Omental fat pad (tissue), 4 donors: ENCODE measurements around the gene DCTN3. TPM values are rescaled to one million over a fixed set of nuclear protein-coding genes. Genes with fewer than 3 reads are reported as not detected.

Source experiments
- ATAC-seq: fragments of 150-250 bp; one replicate; pipeline ENCODE4 v1.9.1; 2016; ENCODE audit warnings: mild to moderate bottlenecking, moderate library complexity; ENCODE audit not compliant: low FRiP score
- DNase-seq: peaks from one replicate; pipeline ENCODE4 v3.0.0-alpha.2; 2019; ENCODE audit warnings: low spot score
- small RNA-seq: library from RNA; depleted of rRNA; stranded (forward); fragments of <200 nt; gene quantifications from one replicate; pipeline ENCODE3, GENCODE V24; 2016
- total RNA-seq, 4 donors: library from RNA; depleted of rRNA; stranded (reverse); fragments of >200 nt; gene quantifications; one replicate each; pipeline ENCODE4 v1.1.0, GENCODE V29; 2016
- TF ChIP-seq, protein P1 (sequence below), 3 donors: fragments of 450-650 bp; IDR thresholded peaks; one replicate each; pipeline ENCODE4 v1.5.1; 2016 to 2017; ENCODE audit warnings: antibody characterized with exemption in 3 of 3, mild to moderate bottlenecking in 3 of 3, moderate library complexity in 2 of 3

DCTN3 gene
- total RNA-seq, 4 donors from 2014 or later = 46.5 to 93.8 (median 75.0) TPM

- ATAC-seq (no peak), DNase-seq (no peak)
- TF ChIP-seq, protein P1, sequence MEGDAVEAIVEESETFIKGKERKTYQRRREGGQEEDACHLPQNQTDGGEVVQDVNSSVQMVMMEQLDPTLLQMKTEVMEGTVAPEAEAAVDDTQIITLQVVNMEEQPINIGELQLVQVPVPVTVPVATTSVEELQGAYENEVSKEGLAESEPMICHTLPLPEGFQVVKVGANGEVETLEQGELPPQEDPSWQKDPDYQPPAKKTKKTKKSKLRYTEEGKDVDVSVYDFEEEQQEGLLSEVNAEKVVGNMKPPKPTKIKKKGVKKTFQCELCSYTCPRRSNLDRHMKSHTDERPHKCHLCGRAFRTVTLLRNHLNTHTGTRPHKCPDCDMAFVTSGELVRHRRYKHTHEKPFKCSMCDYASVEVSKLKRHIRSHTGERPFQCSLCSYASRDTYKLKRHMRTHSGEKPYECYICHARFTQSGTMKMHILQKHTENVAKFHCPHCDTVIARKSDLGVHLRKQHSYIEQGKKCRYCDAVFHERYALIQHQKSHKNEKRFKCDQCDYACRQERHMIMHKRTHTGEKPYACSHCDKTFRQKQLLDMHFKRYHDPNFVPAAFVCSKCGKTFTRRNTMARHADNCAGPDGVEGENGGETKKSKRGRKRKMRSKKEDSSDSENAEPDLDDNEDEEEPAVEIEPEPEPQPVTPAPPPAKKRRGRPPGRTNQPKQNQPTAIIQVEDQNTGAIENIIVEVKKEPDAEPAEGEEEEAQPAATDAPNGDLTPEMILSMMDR (IDR thresholded peaks at IDR 0.05) = no peak
Observed at GRCh38 chr9:34566322-34566721, 54.0 kb downstream of the DCTN3 start.

DNA sequence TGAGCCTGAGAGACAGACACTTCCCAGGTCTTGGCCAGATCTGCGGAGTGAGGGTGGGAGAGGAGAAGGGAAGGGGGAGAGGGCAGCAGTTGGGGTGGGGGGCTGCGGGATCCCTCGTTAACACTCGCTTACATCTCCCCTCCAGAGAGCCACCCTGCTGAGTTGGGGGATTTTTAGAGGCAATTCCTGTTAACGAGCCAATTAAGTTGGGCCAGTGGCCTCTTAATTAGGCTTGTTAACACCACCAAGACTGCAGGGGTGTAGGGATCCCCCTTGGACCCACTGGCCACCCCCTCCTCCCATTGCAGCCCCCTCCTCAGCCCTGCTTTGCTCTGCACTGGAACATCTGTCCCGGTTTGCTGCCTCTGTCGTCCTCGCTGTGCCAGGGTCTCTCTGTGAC is 54.4 kb downstream of the DCTN3 start:
- ATAC-seq (no peak), DNase-seq (no peak)
- TF ChIP-seq, protein P1 (IDR thresholded peaks at IDR 0.05) = no peak

DNA sequence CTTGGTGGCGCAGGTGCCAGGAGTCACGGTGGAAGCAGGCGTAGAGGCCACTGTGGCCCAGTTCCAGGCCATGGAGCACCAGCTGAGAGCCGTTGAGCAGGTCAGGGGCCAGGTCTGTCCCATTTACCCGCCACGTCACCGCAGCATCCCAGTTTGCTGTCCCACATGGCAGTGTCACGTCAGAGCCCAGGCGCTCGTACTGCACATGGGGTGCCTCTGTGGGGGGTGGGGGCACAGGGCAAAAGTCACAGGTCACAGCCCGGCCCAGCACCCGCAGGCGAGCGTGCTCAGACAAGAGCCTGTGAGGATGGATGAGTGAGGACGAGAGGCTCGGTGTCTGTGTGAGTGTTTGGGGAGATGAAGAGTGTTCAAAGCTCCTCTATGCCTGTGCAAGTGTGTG is 55.7 kb downstream of the DCTN3 start:
- ATAC-seq = no peak
- TF ChIP-seq, protein P1 (IDR thresholded peaks at IDR 0.05) = no peak
- DNase-seq = no peak

Small RNA genes lying within 50 kb of the gene (small RNA-seq; reads per million reads assigned to genes)
- not detected for gene CCL27

Other genes starting within 250 kb of the DCTN3 start
- gene MYORG, start 243.6 kb downstream of the DCTN3 start, total RNA-seq = 10 to 100 TPM in 2 of 4 donors, 1 to 10 TPM in 2; 7.6 to 18.8 (median 10.7) TPM
- gene FAM219A, start 161.9 kb downstream of the DCTN3 start, total RNA-seq = 10 to 100 TPM in 3 of 4 donors, 1 to 10 TPM in 1; 6.7 to 16.4 (median 13.6) TPM
- not detected for gene DNAI1, start 161.7 kb downstream of the DCTN3 start, total RNA-seq
- not detected for gene ENHO, start 97.5 kb downstream of the DCTN3 start, total RNA-seq
- 10 to 100 TPM; 41.9 to 81.5 (median 60.4) TPM for gene CNTFR, start 30.8 kb downstream of the DCTN3 start, total RNA-seq
- gene RPP25L, start 8.4 kb downstream of the DCTN3 start, total RNA-seq = 10 to 100 TPM; 13.3 to 28.1 (median 23.1) TPM
- not detected for gene ARID3C, start 8.6 kb upstream of the DCTN3 start, total RNA-seq
- gene SIGMAR1, start 17.3 kb upstream of the DCTN3 start, total RNA-seq = 10 to 100 TPM; 72.9 to 88.6 (median 73.2) TPM
- gene GALT, start 26.2 kb upstream of the DCTN3 start, total RNA-seq = 10 to 100 TPM; 17.2 to 53.3 (median 32.7) TPM
- 10 to 100 TPM; 13.3 to 49.3 (median 23.1) TPM for gene IL11RA, start 31.7 kb upstream of the DCTN3 start, total RNA-seq
- gene CCL27, start 42.2 kb upstream of the DCTN3 start, total RNA-seq = not detected
- not detected for gene CCL19, start 70.8 kb upstream of the DCTN3 start, total RNA-seq
- gene CCL21, start 89.6 kb upstream of the DCTN3 start, total RNA-seq = 10 to 100 TPM; 30.0 to 59.2 (median 57.5) TPM